ENCODE results near the gene GMNC.
"Not testable (repeated sequence)": the region's sequence is repeated elsewhere in the genome, so short reads cannot be mapped to it uniquely, and the experiment has no call there.

GMNC gene

DNA sequence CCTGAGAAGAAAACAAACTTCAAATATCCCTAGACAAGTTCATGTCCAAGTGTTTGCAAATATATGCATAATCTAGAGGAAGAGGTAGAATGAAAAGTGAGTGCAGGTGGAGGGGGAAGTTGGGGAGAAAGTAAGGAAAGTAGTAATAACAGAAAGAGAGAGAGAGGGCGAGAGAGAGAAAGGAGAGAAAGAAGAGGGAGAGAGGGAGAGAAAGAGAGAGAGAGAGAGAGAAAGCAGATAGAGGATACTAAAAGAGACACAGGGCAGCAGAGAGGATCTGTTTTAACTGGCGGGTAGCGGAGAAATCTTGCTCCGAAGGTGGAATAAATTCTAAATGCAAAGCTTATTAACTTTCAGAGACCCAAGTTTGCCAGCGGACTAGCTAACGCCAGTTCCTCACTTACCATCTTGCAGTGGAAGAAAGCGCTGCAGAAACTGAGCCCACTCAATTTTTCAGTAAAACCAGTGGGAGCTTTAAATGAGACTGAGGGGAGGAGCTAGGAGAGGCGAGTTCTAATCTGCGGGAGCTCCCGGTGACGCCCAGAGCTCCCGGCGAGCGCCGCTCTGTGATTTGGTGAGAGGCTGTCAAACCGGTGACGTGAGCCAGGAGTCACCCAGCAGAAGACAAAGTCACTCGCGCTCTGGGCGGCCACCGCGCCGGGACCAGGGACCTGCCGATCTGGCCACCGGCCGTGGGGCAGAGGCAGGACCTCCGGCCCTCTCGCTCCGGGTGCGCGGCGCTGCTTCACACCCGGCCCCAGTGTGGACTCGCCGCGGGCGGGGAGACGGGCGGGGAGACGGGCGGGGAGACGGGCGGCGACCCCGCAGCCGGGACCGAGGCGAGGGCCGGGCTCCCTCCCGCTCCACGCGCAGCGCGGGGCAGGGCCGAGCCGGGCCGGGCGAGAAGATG lies at the start of gene GMNC:
Gene GMNC, minus strand, starts transcription at position 486 of the 910 bp plus-strand sequence. Its CDS starts 79 bp downstream, at position 407.
- DNase-seq (ENCODE audit: low spot score) = peak; percentile 80

DNA sequence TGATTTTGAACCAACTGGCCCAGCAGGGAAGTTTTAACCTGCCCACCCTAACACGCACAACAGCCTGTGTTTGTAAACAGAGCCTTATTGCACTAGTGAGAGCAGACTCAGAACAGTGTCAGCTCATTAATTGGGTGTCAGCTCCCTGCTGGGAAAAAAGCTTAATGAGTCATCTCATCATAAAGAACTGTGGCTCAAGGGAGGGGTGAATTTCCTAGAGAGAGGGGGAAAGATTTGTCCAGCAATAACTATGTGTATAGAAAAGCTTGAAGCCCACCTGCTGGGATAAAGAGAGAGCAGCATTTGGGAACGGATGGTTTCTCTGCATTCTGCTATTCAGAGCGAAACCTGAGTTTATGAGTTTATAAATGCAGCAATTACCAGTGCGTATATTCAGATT lies 48.9 kb upstream of the GMNC start:
- DNase-seq (ENCODE audit: low spot score) = no peak

DNA sequence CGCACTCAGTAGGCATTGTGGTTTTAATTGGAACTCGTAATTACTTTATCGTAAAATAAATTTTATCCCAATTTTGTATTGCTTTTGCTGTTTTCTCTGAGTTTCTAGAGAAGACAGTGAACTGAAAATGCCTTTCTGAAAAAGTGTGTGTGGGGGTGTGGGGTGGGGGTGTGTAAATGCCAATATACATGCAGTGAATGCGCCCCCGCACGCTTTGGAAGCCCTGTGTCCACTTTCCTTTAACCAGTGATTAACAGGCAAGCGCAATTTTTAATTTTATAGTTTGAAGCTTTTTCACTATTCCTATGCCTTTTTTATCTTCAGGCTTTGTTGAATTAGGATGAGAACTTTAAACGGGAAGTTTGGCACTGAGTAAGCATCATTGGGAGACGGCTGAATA lies 47.4 kb upstream of the GMNC start:
- DNase-seq (ENCODE audit: low spot score) = no peak

GRCh38 chr3:190903156-190903555 lies 40.7 kb upstream of the GMNC start:
- no peak for DNase-seq (ENCODE audit: low spot score)

- no peak for DNase-seq (ENCODE audit: low spot score)
These were observed 39.8 kb upstream of the GMNC start for GRCh38 chr3:190902292-190902691.

DNA sequence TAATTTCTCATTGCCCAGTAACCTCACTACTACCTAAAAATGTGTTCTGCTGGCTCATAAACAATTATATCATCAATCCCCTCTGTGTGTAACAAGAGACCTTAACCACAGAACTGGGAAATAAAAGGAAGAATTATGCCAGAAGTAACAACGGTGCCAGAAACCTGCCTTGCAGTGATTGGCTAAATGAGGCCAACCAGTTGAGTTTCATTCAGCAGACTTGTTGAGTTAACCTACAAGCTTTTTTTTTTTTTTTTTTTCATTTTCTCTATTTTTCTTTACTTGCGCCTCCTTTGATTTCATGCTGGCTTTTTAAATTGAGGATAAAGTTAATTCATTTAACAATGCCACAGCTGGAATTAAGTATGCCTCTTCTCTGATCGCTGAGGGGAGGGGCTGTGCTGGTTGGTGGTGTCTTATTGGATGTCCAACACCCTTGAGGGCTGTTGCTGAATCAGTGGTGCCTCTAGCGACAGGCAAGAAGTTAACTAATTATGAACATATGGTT lies 30.0 kb upstream of the GMNC start:
- DNase-seq (ENCODE audit: low spot score) = no peak

GRCh38 chr3:190886945-190887344 lies 24.5 kb upstream of the GMNC start:
- DNase-seq (ENCODE audit: low spot score) = no peak

DNA sequence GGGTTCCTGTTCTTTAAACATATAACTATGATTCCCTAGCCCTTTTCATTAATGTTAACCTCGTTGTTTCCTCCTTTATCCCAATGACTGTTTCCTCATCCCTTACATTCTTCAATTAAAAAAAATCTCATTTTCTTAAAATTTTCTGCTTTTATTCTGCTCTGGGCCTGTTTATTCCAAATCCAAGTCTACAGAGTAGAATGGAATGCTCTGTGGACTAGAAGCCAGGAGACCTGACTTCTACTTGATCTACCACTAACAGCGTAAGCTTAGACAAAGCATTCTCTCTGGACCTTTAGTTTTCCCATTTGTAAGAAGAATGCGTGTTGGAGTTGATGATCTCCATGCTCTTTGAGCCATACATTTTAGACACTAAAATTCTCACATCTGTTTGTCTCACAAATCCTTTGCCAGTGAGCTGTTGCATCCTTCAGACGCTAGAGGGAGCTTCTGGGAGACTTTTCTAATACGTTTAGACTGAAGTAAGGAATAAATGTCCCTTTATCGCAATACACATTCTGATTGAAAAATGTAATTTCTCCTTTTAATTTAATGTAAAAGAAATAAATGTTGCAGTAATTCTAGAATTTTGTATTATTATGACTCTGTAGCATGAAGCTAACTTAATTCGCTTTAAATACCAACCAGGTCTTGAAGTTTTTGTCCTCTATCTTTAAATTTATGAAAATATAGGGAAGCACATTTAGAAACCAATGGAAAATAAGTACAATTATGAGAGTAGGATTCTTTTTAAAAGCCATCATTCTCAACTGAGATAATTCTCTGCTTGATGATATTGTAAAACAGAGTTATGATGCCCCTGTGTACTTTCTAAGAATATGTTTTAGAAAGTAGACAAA lies 21.7 kb upstream of the GMNC start:
- DNase-seq (ENCODE audit: low spot score) = peak; percentile 46

DNA sequence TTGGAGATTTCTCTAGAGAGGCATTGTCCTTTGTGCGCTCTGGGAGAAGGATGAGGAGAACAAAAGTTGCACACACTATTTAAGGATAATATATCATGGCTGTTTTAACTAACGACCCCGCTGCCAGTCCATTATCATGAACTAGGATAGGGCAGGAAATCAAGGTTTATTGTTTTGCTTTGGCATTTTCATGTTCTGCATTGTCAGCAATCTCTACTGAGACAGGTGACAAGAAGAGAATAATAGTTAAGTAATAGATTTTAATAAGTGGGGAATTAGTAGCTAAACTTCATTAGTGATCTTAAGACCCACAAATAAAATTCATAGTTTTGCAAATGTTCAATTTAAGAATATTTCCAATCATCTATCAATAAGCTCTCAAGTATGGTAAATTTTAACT lies 20.6 kb upstream of the GMNC start:
- DNase-seq (ENCODE audit: low spot score) = no peak

DNA sequence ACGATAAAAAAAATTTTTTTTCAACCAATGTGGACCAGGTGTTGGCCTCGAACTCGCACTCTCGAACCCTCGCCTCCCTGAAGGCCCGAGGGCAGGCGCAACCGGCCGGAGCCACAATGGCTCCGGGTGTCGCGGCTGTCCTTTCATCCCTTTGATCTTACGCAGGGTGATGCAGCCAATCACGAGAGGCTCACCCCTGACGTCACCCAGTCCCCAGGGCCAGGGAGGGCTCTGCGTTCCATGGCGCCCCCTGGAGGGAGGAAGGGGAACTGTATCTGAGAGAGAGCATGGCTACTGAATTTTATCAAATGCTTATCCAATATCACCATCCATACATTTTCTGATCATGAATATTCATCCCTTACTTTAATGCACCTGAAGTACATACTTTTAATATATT lies 15.4 kb upstream of the GMNC start:
- DNase-seq (ENCODE audit: low spot score) = no peak

GRCh38 chr3:190876433-190876832 lies 13.9 kb upstream of the GMNC start:
- DNase-seq (ENCODE audit: low spot score) = not testable (repeated sequence)

DNA sequence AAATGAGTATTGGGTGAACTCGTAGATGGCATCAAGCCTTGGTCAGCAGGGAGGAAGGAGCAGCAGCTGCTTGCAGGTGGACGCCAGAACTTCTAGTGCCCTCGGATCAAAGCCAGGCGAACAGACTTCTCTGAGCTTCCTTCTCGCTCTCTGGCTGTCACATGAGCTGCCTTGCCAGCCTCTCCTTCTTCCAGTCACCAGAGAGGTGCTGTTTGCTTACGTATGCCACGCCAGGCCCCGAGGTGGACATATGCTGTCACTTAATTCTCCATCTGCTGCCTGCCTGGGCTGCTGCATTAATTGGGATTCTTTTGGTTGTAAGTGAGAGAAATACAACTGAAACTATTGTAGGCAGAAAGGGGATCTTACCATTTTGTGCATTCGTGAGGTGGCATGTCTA lies 12.6 kb upstream of the GMNC start:
- DNase-seq (ENCODE audit: low spot score) = not testable (repeated sequence)

- DNase-seq (ENCODE audit: low spot score) = no peak
These were observed 7.6 kb upstream of the GMNC start for GRCh38 chr3:190870127-190870526.

DNA sequence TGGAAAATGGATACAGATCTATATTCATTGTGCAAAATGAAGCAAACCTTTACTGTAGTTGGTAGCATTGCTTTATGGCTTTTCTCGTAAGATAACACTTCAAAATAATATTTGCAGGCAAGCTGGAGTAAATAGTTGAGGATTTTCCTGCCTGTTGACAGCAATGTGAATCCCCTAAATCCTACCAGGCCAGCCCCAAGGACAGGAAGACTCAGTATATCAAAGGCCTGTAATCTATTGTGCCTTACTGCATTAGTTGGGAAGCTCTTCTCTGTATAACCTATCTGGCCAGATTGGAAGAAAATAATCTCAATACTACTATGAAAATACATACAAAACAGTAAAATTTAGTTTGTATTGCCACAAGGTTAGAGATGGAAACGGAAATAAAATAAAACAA lies 4.6 kb upstream of the GMNC start:
- DNase-seq (ENCODE audit: low spot score) = no peak

- DNase-seq (ENCODE audit: low spot score) = no peak
These were observed 3.3 kb upstream of the GMNC start for GRCh38 chr3:190865828-190866227.

GRCh38 chr3:190865419-190865818 lies 2.9 kb upstream of the GMNC start:
- DNase-seq (ENCODE audit: low spot score) = no peak

DNA sequence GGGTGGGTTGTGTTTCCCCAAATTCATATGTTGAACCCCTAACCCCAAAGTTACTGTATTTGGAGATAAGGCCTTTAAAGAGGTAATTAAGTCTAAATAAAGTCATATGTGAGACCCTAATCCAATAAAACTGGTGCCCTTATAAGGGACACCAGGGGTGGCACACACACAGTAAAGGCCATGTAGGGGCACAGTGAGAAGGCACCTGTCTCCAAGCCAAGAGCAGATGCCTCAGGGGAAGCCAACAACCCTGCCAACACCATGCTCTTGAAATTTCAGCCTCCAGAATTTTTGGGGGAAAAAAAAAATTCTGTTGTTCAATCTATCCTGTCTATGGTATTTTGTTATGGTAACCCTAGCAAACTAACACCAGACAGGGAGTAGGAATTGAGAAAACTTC lies 1.5 kb upstream of the GMNC start:
- DNase-seq (ENCODE audit: low spot score) = no peak

- no peak for DNase-seq (ENCODE audit: low spot score)
These were observed 598 bp upstream of the GMNC start for GRCh38 chr3:190863119-190863465.

DNA sequence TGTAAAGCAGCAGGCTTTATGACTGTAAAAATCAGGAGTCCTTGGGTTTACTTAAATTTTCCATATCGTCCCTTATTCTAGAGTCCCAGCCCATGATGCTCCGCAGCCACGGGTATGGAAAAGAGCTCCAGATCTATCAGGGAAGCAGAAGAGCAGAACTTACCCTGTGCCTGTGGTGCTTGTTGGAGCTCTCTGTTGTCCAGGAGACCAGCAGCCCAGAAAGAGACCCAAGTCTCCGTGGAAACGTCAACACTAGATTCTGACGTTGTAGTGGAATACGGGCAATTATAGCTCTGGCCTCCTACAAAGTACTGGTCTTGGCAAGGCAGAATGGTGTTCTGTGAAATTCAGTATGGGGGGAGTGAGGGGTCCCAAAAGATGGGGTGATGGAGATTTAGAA lies 2.0 kb downstream of the GMNC start:
- DNase-seq (ENCODE audit: low spot score) = no peak

DNA sequence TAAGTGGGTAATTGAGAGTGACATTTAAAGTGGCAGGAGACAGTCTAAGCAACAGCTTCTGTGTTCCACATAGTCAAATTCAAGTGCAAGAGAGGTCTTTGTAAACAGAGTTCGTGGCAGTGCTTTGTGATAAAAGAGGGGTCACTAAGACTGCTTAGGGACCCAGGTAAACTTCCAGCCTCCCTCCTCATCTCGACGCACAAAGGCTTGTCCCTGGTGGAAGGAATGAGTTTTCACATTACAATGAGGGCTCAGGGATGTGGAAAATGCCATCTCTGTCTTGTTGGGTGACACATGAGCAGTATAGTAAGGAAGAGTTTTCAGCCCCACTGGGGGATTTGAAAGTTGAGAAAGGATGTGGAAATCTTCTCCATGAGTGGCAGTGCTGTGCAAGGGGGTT lies 7.3 kb downstream of the GMNC start:
- DNase-seq (ENCODE audit: low spot score) = no peak

- no peak for DNase-seq (ENCODE audit: low spot score)
These were observed 8.4 kb downstream of the GMNC start for GRCh38 chr3:190854062-190854461.

GRCh38 chr3:190853464-190853863 lies 9.0 kb downstream of the GMNC start:
- no peak for DNase-seq (ENCODE audit: low spot score)

GRCh38 chr3:190849607-190850006 lies 12.9 kb downstream of the GMNC start:
- DNase-seq (ENCODE audit: low spot score) = no peak

All from AG08396 (cell line).